Mucosa of stomach (tissue), 1 donor: ENCODE results near the gene PIAS3.

Experiments
- H3K27me3 ChIP-seq: one replicate; pipeline ENCODE4 v1.7.0; 2013; ENCODE audit warnings: mild to moderate bottlenecking, low read length; ENCODE audit not compliant: control insufficient read depth, insufficient read depth
- H3K36me3 ChIP-seq: one replicate; pipeline ENCODE4 v1.7.0; 2013; ENCODE audit warnings: low read length; ENCODE audit not compliant: control insufficient read depth, insufficient read depth
- H3K4me1 ChIP-seq: one replicate; pipeline ENCODE4 v1.7.0; 2013; ENCODE audit warnings: mild to moderate bottlenecking, low read length; ENCODE audit not compliant: control insufficient read depth, insufficient read depth
- H3K4me3 ChIP-seq: one replicate; pipeline ENCODE4 v1.7.0; 2013; ENCODE audit warnings: low read length
- H3K9ac ChIP-seq: one replicate; pipeline ENCODE4 v1.7.0; 2013; ENCODE audit warnings: mild to moderate bottlenecking, low read length, moderate library complexity
- H3K9me3 ChIP-seq: one replicate; pipeline ENCODE4 v1.7.0; 2013; ENCODE audit warnings: mild to moderate bottlenecking, low read length, moderate library complexity; ENCODE audit not compliant: control insufficient read depth
- donor health status: Pancreatic carcinoma.

The PIAS3 gene

DNA sequence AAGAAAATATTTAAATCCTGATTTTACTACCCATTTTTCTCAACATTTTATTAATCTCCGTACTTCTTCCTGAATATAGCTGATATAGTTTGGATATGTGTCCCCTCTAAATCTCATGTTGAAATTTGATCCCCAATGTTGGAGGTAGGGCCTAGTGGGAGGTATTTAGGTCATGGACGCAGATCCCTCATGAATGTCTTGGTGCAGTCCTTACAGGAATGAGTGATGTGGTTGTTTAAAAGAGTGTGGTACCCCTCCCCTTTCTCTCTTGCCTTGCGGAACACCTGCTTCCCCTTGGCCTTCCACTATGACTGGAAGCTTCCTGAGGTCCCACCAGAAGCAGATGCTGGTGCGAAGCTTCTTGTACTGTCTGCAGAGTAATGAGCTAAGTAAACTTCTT is 52.5 kb downstream of the PIAS3 start:
- Histone ChIP-seq H3K27me3 (no peaks in the 10 kb centered on the region), H3K4me1 (no peaks in the 10 kb centered on the region), H3K9ac (no peak overlapping the region), H3K4me3 (no peak overlapping the region), H3K36me3 (no peaks in the 10 kb centered on the region), H3K9me3 (no peaks in the 10 kb centered on the region)

GRCh38 chr1:145805057-145805456 is 53.8 kb downstream of the PIAS3 start:
- Histone ChIP-seq H3K27me3 (no peaks in the 10 kb centered on the region), H3K9ac (no peak overlapping the region), H3K36me3 (no peaks in the 10 kb centered on the region), H3K4me1 (no peaks in the 10 kb centered on the region), H3K9me3 (no peaks in the 10 kb centered on the region), H3K4me3 (no peak overlapping the region)

DNA sequence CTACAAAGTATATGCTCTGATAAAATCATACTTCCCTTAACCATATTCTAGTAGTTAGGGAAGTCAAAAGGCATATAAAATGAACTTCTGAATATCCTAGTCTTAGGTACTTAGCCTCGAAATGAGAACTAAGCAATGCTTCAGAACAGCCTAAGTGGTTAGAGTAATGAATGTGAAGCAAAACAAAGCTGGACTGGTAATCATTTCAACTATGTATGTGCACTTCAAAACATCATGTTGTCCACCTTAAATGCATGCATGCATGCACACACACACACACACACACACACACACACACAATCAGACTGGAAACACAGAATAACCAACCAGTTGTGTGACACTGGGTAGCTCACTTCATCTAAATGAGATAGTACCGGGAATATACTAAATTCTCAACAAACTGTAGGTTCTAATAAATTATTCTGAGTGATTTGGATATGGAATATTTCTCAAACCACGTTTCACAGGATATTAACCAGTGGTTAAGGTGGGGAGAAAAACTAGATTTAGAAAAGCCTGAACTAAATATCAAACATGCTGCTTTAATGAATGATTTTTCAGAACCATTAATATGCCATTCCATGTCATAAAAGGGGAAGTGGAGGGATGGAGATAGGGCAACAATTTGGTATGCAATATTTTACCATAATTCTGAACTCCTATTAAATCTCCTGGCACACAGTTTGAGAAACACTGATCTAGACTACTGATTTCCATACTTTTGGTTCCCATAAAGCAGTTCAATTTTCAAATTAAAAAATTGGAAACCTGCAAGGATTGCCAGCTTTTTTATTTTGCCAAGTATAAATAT is 54.4 kb downstream of the PIAS3 start:
- Histone ChIP-seq H3K4me1 (no peaks in the 10 kb centered on the region), H3K36me3 (no peaks in the 10 kb centered on the region), H3K9ac (no peak overlapping the region), H3K4me3 (no peak overlapping the region), H3K9me3 (no peaks in the 10 kb centered on the region), H3K27me3 (no peaks in the 10 kb centered on the region)

- no peak overlapping the region for H3K9ac ChIP-seq
- H3K4me3 ChIP-seq, result no peak overlapping the region
- H3K4me1 ChIP-seq, result no peaks in the 10 kb centered on the region
- H3K9me3 ChIP-seq, result no peaks in the 10 kb centered on the region
- no peaks in the 10 kb centered on the region for H3K36me3 ChIP-seq
- no peaks in the 10 kb centered on the region for H3K27me3 ChIP-seq
These were observed 59.1 kb downstream of the PIAS3 start for GRCh38 chr1:145799806-145800205.
